ENCODE measurements around the gene ASB15. TPM values are rescaled to one million over a fixed set of nuclear protein-coding genes. Genes with fewer than 3 reads are reported as not detected.

Gene ASB15
- total RNA-seq, 4 donors from 2014 or later: not detected

- no peak for TF ChIP-seq CTCF (IDR thresholded peaks at IDR 0.05; ENCODE audit: low read depth)
Measured at GRCh38 chr7:123665896-123666295, 64.3 kb downstream of the ASB15 start.

GRCh38 chr7:123666492-123666891 is 64.9 kb downstream of the ASB15 start:
- no peak for TF ChIP-seq CTCF (IDR thresholded peaks at IDR 0.05; ENCODE audit: low read depth)

GRCh38 chr7:123669485-123669884 is 67.9 kb downstream of the ASB15 start:
- no peak for TF ChIP-seq CTCF (IDR thresholded peaks at IDR 0.05; ENCODE audit: low read depth)

- TF ChIP-seq CTCF (IDR thresholded peaks at IDR 0.05; ENCODE audit: low read depth): no peak
Measured at GRCh38 chr7:123673137-123673732, 71.6 kb downstream of the ASB15 start.

- TF ChIP-seq CTCF (IDR thresholded peaks at IDR 0.05; ENCODE audit: low read depth): no peak
Measured at GRCh38 chr7:123673752-123674398, 72.3 kb downstream of the ASB15 start.

GRCh38 chr7:123674399-123675180 is 73.0 kb downstream of the ASB15 start:
- TF ChIP-seq CTCF (IDR thresholded peaks at IDR 0.05; ENCODE audit: low read depth): no peak

- no peak for TF ChIP-seq CTCF (IDR thresholded peaks at IDR 0.05; ENCODE audit: low read depth)
Measured at GRCh38 chr7:123675181-123675473, 73.5 kb downstream of the ASB15 start.
